GM18517 (cell line): ENCODE data around the gene PKDREJ.
"Not testable (repeated sequence)": the region's sequence is repeated elsewhere in the genome, so short reads cannot be mapped to it uniquely, and the experiment has no call there.

Experiments
- ATAC-seq: cut with Tn5 transposase; IDR thresholded peaks from one replicate; pipeline ENCODE4 v1.9.1; 2021; ENCODE audit warnings: mild to moderate bottlenecking, moderate library complexity; ENCODE audit not compliant: unreplicated experiment

PKDREJ gene

DNA sequence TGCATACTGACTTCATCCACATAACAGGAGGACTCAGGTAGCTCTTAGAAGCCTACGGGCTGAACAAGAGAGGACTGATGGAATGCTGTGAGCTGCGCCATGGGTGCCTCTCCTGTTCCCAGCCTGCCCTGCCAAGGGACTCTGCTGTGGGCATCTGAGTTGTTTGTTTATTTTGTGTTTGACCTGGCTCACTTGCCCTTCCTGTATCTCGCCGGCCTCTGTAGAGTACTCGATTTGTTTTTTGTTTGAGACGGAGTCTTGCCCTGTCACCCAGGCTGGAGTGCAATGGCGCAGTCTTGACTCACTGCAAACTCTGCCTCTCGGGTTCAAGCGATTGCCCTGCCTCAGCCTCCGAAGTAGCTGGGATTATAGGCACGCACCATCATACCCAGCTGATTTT is 6.4 kb upstream of the PKDREJ start:
- no peak for ATAC-seq

DNA sequence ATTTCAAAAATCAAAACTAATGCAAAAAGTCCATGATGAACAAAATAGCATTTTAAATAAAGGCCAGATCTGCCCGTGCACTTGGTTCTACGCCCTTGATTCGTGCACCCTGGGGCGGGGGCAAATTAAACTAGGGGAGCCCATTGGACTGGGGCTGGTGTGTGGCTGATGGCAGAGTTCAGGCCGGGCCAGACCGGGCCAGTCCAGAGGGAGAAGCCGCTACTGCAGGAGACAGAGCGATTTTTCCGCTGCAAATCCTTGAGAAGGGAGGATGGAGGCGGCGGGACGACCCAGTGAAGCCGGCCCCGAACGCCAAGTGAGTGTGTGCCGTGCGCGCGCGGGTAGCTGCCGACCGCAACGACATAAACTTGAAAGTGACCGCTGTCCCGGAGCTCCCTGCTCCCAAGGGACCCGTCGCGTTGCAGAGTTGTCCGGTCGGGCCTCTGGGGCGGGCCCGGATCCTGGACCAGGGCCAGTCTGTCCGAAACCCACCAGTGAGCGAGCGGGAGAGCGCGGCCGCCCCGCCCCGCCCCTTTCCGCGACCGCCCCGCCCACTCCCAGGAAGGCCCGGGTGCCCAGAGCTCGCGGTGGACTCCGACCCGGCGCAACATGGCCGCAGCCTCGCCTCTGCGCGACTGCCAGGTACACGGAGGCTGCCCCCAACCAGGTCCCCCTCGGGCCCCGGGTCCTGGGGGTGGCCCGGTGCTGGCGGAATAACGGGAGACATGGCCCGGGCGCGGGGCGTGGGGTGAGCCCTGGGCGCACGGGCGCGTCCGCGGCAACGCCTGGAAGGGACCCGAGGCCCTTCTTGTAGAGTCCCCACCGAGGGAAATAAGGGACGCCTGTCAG is 4.5 kb upstream of the PKDREJ start, which contains the start of gene TTC38:
TTC38 (plus strand) TSS at position 578 of the 849 bp plus-strand sequence; CDS start at position 610, 32 bp downstream.
- no peak for ATAC-seq

DNA sequence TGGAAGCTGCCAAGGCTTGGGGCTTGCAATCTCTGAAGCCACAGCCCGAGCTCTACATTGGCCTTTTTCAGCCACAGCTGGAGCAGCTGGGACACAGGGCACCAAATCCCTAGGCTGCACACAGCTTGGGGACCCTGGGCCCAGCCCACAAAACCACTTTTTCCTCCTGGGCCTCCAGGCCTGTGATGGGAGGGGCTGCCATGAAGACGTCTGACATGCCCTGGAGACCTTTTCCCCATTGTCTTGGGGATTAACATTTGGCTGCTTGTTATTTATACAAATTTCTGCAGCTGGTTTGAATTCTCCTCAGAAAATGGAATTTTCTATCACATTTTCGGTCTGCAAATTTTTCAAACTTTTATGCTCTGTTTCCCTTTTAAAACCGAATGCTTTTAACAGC is 2.5 kb upstream of the PKDREJ start:
- not testable (repeated sequence) for ATAC-seq

DNA sequence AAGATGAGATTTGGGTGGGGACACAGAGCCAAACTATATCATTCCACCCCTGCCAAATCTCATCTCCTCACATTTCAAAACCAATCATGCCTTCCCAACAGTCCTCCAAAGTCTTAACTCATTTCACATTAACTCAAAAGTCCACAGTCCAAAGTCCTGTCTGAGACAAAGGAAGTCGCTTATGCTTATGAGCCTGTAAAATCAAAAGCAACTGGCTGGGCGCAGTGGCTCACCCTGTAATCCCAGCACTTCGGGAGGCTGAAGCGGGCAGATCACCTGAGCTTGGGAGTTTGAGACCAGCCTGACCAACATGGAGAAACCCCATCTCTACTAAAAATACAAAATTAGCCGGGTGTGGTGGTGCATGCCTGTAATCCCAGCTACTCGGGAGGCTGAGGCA is 1.4 kb upstream of the PKDREJ start:
- ATAC-seq = not testable (repeated sequence)

DNA sequence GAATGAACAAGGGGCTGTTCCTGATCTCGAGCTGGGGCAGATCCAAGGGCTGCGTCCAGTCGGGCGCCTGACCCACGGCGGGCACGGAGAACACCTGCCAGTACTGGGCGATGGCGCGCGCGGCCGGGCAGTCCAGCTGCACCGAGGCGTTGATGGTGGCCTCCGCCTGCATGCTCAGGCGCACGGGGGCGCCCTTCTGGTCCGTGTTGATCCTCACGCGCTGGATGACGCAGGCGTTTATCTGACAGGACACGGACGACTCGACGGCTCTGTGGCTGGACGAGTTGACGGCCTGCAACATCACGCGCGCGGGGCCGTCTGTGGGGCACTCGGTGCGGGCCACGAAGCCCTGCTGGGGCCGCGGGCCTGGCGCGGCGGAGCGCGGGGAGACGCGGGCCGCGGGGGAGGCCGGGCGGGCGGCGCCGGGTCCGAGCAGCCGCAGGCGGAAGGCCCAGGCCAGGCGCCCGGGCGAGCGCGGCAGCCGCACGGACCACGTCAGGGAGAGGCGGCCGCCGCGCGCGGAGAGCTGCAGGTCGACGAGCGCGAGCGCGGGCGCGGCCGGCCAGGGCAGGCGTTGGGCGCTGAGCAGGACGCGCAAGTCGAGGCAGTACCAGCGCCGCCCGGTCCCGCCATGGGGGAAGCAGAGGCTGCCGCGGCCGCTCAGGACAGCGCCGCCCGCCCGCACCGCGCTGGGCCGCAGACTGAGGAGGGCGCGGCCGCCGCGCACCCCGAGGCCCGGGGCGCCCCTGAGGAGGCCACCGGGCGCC is 511 bp downstream of the PKDREJ start:
- ATAC-seq = no peak

DNA sequence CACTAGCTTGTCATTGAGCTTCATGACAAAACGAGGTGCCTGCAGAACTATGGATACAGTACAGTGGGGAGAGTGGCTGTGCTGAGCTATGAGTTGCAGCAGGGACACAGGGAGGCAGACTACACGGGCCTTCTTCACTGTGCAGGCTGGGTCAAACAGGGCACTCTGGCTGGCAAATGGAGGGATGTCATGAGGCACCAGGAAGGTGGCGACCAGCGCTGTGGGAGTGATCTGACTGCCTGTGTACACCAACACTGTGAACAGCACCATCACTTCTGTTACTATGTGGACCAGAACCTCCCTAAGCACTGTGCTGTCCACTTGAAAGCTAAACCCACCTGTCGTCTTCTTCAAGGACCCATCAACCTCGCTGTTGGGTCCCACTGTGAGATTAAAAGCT is 3.1 kb downstream of the PKDREJ start:
- ATAC-seq = no peak

DNA sequence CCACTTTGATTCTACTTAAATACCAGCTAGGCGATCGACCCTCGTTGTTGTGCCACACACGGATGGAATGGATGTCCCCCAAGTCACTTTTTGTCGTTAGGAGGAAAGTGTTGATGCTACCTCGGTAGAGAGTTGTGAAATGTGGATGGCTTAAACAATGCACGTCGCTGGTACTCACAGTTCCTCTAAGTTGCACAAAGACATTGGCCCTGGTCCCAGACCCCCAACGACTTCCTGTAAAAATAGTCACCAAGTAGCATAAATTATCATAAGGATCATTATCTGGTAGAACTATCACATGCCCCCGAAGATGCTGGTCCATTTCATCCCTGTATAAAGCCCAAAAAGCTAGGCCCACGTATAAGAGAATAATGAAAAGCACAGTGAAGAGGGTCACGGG is 3.8 kb downstream of the PKDREJ start:
- no peak for ATAC-seq

DNA sequence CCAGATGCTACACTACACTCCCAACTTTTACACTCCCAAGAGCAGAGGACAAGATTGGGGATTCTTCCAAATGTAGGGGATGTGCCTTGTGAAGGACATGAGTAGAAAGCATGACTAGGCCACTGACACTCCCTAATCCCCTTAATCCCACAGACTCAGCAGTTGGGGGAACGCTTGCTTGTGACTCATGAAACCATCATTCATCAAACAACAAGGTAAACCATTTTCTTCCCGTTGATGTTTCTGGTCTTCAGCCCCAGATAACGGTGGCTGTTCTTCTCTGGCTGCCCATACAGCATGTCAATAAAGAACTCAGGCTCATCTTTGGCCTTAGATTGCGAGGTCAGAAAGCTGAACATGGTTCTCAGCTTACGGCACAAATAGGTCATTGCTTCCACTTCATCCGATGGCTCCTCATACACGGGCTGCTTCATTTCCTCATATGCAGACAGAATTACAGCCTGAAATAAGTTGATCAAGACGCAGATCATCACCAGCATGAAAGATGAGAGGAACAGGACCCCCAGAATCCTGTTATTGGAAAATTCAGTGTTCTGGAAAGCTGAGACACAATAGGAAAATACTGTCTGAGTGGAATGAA is 6.7 kb downstream of the PKDREJ start:
- ATAC-seq = no peak

DNA sequence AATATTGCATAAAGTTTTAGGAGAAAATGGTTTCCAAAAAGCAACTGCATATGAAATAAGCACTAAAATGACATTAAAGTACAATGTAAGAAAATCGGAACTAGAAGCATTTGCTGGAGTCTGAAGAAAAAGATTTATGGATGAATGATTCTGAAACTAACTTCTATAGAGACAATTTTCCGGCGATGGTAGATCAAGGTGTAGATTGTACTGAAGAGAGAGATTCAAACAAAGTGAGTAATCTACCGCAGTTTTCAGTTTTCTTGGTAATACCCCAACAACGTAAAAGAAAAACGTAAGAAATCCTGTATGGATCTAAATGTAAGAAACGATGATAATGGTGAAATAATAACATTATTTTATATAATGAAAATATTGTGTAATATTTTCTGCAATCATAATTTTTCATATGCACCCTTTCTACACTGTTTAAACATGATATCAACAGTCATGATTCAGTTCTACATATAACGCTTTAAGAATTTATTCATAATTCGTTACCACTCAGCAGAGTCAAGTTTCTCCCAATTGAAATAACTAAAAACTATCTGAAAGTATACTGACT is 11.2 kb downstream of the PKDREJ start:
- ATAC-seq = no peak

DNA sequence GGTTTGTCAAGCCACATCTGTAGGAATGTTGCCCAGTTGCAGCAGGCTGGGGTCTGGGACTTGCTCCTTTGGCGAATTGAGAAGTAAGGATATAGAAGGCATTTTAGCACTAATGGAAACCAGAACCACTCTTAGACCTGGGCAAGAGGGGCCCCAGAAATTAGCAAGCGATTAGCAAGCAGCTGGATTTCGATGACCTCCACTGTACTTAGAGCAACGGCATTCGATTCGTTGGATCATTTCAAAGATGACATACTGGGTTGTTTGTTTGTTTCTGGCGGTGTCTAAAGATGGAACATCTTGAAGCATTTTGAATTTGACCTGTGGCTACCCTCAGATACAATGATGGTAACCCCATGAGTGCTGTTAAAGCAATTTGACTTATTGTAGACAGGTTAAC is 11.9 kb downstream of the PKDREJ start:
- no peak for ATAC-seq

DNA sequence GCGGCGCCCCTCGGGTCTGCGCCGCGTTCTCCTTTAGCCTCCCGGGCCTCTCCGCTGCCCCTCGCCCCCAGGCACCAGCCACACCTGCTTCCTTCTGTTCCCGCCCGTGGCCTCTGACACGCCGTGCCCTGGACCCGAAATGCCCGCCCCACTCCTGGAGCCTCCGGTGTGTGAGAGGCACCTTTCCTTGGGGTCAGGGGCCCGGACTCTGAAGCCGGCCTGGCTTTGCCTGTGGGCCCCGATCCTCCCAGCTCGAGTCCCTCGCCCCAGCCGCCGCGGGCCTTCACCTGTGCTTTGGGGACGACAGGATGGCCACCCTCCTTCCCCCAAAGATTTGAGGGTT is 12.4 kb downstream of the PKDREJ start:
- ATAC-seq = peak; percentile 9

DNA sequence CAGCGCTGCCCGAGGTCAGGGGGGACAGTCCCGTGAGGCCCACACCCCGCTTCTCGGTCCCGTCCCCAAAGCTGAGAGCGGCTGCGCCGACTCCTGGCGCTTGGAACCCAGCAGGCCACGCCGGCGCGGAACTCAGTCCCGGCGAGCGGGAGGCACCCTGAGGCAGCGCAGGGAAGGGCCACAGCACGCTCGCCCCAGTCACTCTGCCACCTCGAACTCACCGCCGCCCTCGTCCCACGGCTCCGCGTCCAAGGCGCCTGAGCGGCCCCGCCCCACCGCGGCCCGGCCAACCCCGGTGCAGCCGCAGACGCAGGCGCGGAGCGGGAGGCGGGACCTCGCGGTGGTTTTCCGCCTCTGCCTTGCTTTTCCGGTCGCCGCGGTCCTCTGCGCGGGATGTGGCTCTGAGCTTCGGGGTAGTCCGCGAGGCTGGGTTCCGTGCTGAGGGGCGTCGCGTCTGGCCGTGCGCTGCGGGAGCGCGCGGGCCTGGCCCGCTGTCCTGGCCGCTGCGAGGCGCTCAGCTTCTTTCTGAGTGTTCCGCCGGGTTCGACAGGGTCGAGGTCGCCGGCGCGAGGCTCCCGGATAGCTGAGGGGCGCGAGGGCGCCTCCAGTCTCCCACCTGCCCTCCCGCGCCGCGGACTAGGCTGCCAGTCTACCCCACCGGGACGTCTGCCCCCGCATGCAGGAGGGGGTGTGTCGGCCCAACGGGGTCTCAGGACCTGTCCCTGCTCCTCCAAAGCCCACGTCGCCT is 12.9 kb downstream of the PKDREJ start, which contains the start of gene CDPF1:
CDPF1 (minus strand) TSS at position 259 of the 748 bp plus-strand sequence. CDS start 2,009 bp downstream, outside the sequence.
- ATAC-seq = peak; percentile 82

DNA sequence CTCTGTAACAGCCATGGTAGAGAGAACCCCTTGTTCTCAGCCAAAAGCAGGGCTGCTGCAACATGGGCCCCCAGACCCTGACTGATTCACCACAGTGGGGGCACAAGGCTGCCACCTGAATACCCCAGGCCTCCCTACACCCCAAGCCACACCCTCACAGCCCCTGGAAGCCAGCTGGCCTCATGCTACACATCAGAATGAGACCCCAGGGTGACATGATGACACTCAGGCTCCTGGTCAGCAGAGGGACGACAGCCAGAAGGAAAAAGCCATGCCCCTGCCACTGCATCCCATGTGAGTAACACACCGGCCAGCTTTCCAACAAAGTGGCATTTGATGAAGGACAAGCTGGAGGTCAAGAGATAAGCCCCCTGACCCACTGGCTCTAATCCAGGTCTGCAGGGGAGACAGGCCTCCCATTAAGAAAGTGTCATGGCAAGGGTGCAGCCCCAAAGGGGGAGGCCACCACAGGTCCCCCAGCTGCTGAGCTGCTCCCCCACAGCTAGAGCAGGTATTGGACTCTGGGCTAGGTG is 15.6 kb downstream of the PKDREJ start:
- ATAC-seq = no peak

DNA sequence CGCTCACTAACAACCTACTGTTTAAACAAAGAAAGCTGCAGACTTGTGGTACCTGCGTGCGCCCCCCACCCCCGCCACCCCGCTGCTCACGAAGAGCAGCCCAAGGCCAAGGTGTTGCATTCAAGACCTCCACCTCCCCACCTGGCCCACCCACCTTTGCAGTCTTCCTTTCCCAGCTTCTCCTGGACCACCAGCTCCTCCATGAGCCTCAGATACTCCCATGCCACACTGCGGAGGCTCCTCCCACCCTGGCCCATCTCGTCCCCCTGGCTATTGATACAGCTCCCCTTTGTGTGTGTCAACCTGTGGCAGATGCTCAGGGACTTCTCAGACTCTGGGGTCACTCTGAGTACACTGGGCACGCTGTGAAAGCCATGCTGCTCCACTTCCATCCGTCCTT is 17.0 kb downstream of the PKDREJ start:
- ATAC-seq = no peak

DNA sequence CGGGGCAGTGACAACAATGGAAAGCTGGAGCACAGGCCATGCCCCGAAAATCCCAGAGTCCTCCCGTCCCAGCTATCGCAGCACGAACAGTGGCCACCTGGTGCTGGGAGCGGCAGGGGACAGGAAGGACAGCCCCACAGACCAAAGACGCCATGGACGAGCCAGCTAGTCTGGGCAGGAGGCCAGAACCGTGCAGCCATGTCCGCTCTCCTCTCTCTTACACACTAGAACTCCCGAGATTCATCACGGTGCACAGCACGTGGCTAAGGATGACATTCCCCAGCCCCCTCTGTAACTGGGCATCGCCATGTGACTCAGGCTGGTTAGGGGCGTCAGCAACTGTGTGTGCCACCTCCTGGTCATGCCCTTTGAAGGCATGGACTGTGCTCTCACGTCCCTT is 17.6 kb downstream of the PKDREJ start:
- no peak for ATAC-seq

DNA sequence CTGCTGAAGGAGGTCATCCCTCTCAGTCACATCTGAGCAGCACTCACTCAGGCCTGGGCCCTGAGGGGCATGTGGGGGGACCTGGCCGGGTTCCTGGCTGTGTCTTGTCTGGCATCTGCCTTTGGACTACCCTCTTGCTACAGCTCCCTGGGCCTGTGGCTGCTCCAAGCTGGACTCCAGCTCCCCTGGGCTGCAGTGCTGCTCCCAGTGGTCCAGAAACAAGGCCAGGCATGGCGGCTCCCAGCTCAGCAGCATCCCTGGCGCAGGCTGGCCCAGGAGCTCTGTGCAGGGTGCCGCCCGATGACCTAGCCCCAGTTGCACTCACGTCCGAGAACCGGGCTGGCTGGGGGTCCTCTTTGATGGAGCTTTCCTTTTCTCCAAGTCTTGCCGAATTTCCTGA is 18.4 kb downstream of the PKDREJ start:
- no peak for ATAC-seq

DNA sequence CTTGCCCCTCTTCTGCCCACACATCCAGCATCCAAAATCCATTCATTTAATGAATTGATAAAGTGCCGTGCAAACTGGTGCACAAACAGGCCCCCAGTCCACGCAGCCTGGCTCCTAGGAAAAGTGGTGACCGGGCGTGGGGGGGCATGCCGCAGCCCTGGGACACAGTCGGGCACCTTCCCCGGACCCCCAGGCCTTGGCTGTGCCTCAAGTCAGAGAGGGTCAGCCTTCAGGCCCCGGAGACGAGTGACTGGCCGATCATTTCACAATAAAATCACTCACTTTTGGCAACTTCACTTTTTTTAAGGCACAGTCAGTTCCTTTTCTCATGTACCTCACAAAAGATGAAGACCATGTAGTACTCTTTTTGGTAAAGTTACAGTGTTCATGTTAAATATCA is 21.1 kb downstream of the PKDREJ start:
- ATAC-seq = no peak

DNA sequence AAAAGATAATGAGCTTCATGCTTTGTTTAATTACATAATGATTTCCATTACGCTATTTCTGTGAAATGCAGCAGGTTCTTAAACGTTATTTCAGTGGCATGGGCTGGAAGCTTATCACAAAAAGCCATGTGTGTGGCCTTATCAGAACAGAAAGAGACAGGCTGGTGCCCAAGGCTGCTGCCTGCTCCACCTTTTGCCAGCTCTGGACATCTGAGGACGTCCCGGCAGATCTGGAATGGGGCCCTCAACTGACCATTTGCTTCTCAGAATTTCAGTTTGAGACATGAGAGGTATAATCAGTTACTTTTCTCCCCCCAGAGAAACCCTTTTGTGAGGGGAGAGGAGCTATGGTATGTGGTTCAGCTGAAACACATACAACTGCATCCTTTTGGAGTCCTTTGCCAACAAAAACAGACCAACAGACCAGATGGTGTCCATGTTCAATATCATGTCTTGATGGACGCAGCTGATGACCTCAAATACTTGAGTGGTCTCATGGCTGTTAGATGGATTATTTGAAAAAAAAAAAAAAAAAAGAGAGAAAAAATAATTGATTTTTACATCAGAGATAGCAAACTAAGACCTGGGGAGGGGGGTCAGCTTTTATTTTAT is 21.6 kb downstream of the PKDREJ start:
- no peak for ATAC-seq

DNA sequence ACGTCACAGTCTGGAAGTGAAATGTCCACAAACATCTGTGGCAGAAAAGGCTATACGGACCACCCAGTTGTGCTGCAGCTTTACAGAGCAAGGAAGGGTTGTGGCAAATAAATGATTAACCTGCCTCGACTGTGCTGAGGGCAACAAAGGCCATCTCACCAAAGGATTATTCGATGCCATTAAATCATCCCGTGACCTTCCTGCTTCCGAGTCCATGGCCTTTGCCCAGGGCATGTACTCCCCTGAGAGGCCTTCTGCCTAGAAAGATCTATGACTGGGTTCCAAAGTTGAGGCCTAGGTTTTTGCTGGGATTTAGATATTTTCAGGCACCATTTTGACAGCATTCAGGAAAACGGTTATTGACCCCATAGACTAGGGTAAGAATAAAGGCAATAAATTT is 22.2 kb downstream of the PKDREJ start:
- no peak for ATAC-seq

DNA sequence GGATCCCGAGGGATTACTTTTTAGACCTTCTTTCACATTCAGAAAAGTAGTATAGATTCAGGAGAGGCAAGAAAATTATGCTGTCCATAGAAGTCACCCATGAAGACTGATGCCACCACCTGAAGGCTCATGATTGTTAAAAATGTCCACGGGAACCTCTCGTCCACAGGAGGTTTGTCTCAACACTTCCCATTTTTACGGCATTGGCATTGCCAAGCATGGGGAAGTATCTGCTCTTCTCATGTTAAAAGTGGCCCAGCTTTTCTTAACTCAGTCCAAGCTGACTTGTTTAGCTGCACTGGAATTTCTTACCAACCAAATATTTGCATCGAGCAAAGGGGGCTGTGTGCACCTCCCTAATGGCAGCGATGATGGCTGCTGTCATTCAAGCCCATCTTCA is 22.6 kb downstream of the PKDREJ start:
- ATAC-seq = no peak
